Measurements from ENCODE around the gene EPB41.

- TF ChIP-seq POLR2A (conservative IDR thresholded peaks at IDR 0.05) (no peak), SRSF9 (IDR thresholded peaks at IDR 0.05; ENCODE audit: borderline replicate concordance, low read depth, low read length) (no peak)
These were observed 250.2 kb downstream of the EPB41 start for GRCh38 chr1:29164588-29164987.
